GF-D8 (cell line): ENCODE data around the gene PPP3R1.

Source experiments
- DNase-seq: peaks from one replicate; lab custom pipeline; 2025; lab: John Stamatoyannopoulos, UW

Gene PPP3R1, protein sequence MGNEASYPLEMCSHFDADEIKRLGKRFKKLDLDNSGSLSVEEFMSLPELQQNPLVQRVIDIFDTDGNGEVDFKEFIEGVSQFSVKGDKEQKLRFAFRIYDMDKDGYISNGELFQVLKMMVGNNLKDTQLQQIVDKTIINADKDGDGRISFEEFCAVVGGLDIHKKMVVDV

DNA sequence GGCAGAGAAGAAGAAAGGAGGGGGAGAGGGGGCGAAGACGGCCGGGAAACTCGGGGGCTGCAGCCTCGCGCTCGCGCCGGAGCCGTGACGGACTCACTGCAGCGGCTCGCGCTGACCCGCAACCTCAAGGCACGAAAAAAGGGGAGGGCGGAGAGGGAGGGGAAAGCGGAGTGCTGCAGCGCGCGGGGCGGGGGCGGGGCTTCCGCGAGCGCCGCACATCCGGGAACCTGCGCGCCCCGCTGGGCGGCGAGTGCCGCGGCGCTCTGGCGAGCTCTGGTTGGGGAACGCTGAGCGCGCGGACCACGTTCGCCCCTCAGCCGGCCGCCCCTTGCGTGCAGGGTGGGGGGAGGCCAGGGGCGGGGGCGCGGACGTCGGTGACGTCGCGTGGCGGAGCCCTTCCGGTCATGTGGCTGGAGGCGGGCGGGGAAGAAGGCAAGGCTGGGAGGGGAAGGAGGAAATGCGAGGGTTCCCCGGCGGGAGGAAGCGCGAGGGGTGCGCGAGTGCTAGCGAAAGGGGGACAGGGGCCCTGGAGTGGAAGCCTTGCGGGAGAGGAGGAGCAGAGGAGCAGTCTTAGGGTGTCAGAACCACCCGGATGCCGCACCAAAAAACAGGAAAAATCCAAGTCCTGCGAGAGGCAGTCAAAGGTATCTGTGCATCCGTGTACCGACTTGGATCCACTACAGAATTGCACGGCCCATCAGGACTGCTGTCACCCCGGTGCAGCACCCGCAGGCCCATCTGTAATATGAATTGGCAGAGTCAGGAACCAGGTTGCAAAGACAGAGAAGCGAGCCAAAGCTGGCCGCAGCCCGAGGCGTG, at the start of gene PPP3R1:
TSS of gene PPP3R1 (minus strand) at position 133 of the 819 bp plus-strand sequence. CDS start 405 bp downstream, outside the sequence.
- peak; percentile 88 for DNase-seq

DNA sequence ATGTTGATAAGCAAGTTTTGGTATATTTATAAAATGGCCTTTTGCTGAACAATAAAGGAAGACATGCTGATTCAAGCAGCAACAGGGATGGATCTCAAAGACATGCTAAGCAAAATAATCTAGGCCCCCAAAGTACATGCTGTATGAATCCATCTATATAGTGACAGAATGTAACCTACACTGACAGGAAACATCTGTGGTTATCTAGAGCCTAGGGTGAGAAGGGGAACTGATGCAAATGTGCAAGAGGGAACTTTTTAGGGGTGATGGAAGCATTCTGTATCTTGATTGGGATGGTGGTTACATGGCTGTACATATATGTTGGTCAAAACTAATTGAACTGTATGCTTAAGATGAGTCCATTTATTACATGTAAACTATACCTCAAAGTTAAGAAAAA, 43.2 kb upstream of the PPP3R1 start:
- no peak for DNase-seq

DNA sequence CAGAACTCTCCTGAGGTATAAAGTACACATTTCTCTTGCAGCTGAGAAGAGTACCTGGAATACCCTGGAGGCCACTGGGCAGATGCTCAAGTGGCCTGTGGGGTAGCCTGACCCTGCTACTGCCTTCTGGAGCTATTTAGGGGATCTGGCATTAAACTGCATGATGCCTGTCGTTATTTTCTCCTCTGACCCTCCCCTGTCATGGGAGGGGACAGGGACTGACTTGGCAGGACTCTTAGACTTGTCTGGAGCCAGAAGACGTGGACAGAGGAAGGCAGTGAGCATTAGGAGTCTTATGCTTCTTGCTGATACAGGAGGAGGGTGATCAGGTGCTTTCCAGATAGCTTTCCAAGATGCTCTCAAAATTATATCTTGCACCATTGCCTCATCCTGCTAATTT, 42.6 kb upstream of the PPP3R1 start:
- no peak for DNase-seq

- DNase-seq = no peak
These were observed 41.9 kb upstream of the PPP3R1 start for GRCh38 chr2:68294187-68294586.

- DNase-seq = no peak
These were observed 41.4 kb upstream of the PPP3R1 start for GRCh38 chr2:68293755-68294154.

GRCh38 chr2:68293024-68293423, 40.7 kb upstream of the PPP3R1 start:
- DNase-seq = no peak

GRCh38 chr2:68292108-68292710, 39.9 kb upstream of the PPP3R1 start:
- DNase-seq = no peak

- DNase-seq = no peak
These were observed 39.0 kb upstream of the PPP3R1 start for GRCh38 chr2:68291314-68291713.

GRCh38 chr2:68290901-68291300, 38.6 kb upstream of the PPP3R1 start:
- DNase-seq = no peak

- DNase-seq = peak; percentile 39
These were observed 35.5 kb upstream of the PPP3R1 start for GRCh38 chr2:68287580-68288441.

DNA sequence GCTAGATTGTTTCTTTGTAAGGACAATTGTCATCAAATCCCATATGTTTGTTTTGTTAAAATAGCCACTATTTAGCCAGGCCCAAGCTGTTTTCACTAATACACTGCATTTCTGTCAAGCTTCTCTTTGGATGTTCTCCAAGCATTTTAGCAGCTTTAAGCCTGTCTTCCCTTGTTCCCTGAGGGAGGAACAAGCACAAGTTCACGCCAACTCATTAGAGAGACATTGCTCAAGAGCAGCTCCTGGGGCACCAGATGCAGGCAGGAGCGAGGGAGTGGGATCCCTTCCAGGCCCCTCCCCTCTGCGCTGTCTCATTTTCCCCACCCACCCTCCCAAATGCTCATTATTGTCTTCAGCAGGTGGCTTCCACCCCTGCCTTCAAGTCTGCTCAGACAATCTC, 32.6 kb upstream of the PPP3R1 start:
- DNase-seq = no peak

- DNase-seq = no peak
These were observed 31.1 kb upstream of the PPP3R1 start for GRCh38 chr2:68283419-68283812.

GRCh38 chr2:68282811-68283418, 30.6 kb upstream of the PPP3R1 start:
- DNase-seq = peak; percentile 4

DNA sequence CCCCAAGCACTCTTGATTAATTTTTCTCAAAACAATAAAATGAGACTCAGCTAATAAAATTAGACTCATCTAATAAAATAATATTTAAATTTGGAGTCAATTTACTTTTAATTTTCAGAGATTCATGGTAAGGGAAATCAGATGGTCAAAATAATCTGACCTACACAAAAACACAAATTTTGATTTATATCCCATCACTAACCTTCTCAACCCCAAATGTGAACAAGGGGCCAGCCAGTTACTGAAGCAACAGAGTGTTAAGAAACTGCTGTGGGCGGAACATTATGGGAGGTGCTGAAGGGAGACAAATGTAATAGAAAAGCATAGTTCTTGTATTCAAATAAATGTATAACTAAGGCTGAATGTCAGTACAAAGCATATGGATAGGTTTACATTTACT, 28.5 kb upstream of the PPP3R1 start:
- DNase-seq = no peak

DNA sequence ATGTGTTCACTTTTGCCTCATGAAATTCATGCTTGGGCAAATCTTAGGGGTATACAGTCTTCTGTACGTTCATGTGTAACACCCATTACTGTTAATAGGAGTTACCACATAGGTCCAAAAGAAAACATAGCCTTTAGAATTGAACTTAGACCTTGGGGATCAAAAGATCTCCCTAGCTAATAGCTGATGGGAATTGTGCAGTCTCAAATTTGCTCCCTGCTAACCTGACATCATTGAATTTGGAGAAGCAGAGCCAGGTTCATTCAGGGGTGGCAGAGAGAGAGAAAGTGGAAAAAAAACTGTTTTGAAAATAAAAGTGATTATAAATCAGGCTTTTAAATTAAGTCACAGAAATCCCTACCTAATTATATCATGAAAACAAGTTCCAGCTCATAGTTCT, 28.0 kb upstream of the PPP3R1 start:
- DNase-seq = no peak

DNA sequence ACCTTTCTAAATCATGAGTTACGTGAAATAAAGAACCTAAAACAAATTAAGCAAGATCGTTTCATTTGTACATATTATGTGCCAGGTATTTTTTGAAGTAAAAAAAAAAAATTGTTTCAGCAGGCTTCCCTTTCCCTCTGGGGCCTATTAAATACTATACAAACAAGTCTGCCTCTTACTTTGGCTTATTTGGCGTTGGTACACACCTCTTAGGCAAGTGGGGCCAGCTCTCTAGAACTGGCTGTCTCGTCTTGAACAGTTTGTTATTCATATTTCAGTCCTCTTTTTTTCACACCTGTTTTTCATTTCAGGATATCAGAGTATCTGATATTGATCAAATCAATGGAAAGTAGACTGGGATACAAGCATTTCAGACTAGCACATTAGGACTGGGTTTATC, 27.4 kb upstream of the PPP3R1 start:
- DNase-seq = no peak

GRCh38 chr2:68278169-68278568, 25.8 kb upstream of the PPP3R1 start:
- DNase-seq = no peak

DNA sequence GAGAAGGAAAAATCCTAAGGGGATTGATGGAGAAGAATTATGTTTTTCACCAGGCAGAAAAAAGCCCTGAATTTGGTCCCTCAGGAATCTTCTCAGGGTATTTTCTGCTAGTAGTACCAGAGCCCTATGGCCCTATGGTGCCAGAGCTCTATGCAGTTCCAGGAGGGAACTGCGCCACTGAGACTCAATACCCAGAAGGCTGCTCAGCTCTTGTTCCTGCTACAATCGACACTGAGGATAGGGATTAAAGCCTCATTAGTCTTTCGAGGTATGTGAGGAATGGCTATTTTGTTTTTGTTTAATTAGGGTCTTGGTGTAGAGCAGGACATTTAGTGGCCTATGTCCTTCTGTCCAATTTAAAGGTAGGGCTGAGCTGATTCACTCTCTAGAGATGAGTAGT, 21.7 kb upstream of the PPP3R1 start:
- DNase-seq = no peak

GRCh38 chr2:68272246-68272994, 20.1 kb upstream of the PPP3R1 start:
- DNase-seq = no peak

- no peak for DNase-seq
These were observed 14.3 kb upstream of the PPP3R1 start for GRCh38 chr2:68266655-68267054.

DNA sequence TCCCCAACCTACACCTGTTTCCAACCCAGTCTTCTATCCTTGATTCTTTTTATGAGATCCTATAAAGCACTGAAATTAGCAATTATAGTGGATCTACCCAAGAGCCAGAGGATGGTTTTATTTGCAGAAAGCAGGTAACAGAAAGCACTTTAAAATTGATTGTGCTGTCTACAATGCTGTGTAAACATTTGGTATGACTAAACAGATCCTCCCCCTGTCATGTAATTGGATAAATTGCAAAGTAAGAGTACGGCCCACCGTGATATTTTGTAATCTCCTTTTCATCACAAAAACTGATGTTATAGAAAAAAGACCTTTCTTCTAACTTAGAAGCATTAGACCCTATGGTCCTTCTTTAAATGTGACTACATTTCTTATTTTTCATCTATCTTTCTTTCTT, 11.3 kb upstream of the PPP3R1 start:
- DNase-seq = no peak
